CD4-positive, alpha-beta T cell treated with Interleukin-2 at 100 ng/mL for 4 hours (primary cell): ENCODE measurements around the gene ACCSL.

ENCODE experiments used
- DNase-seq: peaks from one replicate; pipeline ENCODE4 v3.0.0-alpha.2; 2020; ENCODE audit warnings: low spot score

The ACCSL gene

GRCh38 chr11:44097821-44098220 is 50.0 kb downstream of the ACCSL start:
- DNase-seq: no peak

GRCh38 chr11:44101098-44101497 is 53.3 kb downstream of the ACCSL start:
- no peak for DNase-seq

- no peak for DNase-seq
Observed at GRCh38 chr11:44104481-44105294, 56.9 kb downstream of the ACCSL start.

GRCh38 chr11:44108260-44108659 is 60.5 kb downstream of the ACCSL start:
- DNase-seq: no peak
